ENCODE results near the gene MBNL2.

The MBNL2 gene

DNA sequence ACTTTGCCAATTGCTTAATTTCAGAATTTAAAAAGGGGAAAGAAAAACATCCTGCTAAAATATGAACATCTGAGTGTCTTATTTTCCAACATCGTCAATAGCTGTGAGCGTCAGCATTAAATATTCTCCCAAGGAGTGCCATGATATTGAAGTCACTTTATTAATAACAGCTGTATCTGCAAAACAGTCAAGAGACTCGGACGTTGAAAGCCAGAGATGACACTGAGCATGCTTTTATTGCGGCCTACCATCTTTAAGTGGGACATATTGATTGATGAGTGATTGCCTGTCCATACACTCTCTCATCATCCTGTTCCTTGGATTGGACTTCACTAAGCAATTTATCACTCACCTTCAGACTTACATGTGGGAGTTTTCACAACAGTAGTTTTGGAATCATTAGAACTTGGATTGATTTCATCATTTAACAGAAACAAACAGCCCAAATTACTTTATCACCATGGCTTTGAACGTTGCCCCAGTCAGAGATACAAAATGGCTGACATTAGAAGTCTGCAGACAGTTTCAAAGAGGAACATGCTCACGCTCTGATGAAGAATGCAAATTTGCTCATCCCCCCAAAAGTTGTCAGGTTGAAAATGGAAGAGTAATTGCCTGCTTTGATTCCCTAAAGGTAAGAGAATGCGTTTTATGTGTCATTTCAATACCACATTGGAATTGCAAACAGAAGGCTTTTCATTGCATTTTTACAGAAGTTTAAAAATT lies 53.8 kb downstream of the MBNL2 start:
- no peak for DNase-seq

DNA sequence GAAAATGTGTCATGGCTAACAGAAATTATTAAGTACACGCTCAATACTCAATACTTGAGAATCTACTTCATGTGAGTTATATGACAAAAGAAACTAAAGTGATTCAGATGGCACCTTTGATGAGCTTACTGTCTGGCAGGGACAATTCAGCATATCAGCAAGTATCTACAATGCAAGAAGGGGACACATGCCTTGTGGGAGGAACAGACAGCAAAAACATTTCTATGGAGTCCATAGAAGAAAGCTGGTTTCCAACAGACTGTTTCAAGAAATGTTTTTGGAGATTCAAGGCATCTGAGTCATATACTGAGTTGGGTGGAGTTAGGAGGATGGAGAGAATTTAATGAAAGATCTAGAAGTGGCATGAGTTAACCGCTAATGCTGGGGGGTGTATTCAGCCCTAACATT lies 54.7 kb downstream of the MBNL2 start:
- no peak for DNase-seq

DNA sequence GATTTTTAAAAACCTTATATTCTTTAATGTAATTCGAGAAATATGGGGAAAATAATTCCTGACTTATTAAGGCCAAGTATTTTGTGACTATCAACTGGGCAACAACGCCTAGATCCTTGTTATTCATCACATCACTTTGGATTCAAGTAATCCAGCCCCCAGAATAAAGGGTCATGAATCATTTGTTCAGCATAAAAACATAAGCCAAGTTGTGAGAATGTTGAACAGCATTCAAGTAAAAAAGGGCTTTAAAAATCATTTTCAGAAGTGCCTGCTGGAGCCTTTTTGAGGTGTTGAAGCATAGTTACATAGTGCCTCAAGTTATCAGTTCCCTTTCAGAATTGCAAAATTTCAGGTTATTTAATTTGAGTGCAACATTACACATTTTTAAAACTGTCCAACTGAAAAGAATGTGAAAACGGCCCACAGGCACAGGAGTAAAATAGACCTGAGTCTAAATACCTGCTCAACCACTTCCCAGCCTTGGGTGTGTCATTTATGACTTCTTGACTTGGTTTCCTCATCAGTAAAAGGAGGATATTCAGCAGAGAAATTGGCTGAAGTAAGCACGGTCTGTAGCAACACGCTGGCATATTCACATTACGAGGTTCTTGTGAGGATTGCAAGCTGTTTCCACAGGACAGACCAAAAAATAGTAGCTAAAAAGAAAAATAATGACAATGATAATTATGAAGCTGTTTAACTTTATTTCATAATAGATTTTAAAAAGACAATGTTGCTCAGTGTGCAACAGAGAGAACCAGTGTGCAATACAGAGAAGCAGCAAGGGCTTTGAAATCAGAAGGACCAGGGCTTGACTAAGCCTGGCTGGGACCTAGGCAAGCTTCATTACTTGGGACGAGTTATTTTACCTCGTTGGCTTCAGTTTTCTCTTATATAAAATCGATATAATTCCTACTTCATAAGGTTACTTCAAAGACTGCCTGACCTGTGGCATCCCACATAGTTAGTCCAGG lies 56.6 kb downstream of the MBNL2 start:
- DNase-seq: no peak

DNA sequence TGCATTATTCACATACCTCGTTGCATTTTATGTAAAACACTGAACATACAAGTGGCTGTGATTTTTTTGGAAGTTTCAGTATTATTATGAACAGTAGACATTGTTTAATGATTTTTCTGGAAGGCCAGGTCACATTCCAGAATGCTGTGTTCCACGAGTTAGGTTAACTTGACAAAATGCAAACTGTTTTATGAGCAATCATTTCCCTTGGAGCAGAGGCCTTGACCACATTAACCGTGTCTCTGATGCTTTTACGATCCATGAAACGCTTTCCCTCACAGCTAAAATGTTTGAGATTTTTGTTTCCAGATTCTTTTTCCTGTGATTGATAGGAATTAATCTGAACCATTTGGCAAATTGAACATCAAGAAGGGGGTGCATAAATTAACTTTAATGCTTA lies 57.8 kb downstream of the MBNL2 start:
- no peak for DNase-seq

DNA sequence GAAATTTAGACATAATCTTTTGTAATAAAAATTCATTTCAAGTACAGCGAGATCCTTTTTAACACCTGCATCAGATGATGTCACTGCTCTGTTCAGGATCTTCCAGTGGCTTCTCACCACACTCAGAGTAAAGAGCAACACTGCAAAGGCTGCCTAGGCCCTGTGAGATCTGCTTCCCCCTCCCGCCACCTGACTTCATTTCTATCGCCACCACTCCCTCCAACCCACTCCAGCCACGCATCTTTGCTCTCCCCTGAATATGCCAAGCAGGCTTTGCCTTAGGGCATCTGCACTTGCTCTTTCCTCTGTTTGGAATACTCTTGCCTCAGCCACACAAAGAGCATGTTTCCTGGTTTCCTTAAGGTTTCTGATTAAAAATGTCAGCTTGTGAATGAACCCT lies 58.3 kb downstream of the MBNL2 start:
- DNase-seq: no peak

DNA sequence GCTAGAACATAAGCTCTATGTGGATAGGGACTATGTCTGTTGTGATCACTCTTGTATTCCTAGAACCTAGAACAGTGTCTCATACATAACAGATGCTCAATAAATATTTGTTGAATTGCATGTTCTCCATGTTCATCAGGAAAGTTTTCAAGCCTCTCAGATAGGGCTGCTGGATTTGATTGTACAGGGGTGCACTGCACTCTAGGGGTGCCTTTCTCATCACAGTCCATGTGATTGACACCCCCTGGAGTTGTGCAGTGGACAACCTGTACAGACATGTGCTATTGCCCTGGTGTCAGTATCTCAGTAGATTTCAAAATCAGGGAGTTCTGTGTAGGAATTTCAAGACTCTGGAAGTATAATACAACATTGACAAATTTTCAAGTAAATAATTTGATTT lies 58.9 kb downstream of the MBNL2 start:
- no peak for DNase-seq

DNA sequence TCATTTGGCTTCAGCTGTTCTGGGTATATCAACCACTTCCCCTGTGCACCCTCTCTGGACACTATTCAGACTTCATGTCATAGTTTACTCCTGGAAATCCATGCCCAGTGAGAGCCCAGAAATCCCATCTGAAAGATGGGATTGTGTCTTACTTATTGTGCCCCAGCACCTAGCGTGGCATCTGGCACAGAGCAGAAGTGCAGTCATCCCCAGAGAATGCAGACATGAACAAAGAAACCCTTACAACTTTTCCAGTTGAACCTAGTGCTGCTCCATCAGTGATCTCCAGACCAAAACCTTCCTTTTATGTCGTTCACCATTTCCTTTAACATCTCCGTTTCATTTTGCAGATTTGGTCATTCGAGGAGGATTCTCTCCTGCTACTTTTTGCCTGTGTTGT lies 60.6 kb downstream of the MBNL2 start:
- DNase-seq: no peak

DNA sequence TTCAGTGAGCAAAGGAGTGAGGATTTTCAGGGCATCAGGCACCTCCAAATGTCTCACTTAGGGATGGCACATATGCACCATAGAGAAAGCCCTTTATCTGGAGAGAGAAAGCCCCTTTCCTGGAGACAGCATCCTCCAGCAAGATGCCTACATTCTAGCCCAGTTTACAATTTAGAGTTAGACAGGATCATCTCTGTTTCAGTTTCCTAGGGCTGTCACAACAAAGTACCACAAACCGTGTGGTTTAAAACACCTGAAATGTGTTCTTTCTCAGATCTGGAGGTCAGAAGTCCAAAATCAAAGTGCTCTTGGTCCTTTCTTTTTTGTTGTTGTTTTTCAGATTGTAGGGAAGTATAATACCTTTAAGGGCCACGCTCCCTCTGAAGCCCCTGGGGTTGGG lies 61.8 kb downstream of the MBNL2 start:
- no peak for DNase-seq

DNA sequence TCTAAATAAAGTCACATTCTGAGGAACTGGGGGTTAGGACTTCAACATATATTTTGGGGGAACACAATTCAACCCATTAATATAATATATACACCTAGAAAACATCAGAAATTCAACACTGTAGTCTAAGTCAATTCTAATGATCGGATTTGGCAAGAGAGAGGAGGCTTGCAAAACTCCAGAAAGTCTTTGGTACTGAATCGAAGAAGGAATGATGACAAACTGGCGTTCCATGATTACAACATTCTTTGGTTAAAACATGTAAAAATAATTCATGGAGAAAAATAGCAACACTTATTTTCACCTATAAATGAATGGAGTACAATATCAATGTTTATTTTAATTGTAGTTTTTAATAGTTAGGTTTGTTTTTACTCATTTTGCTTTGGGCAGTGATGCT lies 62.4 kb downstream of the MBNL2 start:
- no peak for DNase-seq

DNA sequence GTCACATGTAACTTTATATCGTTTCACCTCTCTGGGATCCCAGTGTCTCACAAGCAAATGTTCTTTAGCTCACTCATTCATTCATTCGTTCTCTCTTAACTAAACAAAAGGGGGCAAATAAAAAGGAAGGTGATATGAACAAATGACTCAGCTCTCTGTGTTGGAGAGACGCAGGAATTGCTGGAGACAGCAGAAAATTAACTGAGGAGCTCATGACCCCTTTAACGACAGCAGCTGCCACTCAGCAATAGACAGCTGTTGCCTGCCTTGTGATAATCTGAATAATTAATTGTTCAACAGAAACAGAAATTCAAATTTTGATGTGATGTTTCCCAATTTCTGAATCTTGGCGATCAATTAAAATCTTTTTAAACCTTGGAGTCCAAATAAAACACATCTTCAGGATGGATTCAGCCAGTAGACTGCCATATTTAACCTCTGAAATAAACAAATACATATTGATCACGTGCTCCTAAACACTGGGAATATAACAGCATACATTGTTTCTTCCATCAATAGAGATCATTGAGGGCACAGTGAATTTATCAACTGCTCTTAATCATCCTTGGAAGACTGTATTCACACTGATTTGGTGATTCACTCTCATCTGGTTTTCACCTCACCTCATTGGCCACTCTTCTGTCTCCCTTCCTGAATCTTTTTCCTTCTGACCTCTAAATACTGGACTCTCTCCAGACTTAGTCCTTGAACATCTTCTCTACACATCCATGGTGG lies 63.3 kb downstream of the MBNL2 start:
- no peak for DNase-seq

DNA sequence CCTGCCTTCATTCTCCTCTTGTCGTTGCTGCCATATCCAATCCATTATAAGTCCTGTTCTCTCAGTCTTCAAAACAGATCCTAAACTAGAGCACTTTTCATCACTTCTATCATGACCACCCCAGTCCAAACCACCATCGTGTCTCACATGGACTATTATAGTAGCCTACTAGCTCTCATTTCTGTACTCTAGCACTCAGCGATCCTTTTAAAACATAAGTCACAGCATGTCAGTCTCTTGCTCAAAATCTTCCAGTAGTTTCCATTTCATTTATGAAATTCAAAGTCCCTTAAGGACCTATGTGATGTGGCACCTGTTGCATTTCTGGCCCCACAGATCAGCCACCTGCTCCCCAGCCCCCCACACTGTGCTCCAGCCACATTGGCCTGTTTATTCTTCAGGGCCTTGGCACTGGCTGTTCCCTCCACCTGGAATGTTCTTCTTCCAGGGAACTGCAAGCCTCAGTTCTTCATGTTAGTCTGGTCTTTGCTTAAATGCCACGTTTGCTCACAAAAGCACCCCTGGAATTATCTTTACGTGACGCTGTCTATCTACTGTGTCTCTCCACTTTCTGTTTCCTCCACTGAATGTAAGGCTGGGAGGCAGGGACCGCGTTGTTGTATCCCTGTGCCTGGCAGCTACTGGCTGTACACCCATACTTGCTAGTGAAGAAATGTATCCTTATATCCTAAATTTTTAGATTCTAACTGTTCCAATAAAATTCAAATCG lies 64.3 kb downstream of the MBNL2 start:
- DNase-seq: no peak

DNA sequence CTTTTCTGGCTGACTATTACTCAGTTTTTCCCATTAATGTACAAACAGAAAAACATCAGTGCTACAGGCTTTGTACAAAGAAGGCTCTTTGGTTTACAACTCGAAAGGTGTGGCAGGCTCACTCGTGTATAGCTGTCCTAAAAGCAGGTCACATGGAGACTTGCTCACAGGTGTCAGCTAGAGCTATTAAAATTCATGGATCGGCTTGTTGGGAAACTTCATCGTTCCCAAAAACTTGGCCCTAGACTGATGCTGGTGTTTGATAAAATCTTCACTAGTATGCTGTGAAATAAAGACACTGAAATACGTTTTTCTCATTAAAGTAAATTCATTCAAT lies 64.9 kb downstream of the MBNL2 start:
- no peak for DNase-seq

DNA sequence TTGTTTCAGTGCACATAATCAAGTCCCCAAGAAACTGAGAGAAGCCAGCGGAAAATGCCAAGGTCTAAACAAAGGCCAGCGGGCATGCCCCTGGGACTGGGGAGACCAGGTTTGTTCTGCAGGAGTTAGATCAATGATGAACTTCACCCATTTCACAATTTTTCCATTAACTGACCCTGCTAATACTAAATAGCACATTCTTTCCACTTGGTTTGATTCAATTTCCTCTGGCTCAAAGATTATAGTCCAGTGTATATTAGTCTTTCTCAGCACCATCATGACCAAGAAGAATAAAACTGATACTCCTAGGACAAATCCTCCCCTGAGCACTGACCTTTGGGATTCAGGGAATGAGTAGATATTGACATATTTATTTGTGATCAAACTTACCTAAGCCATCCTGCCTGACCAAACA lies 66.4 kb downstream of the MBNL2 start:
- no peak for DNase-seq

DNA sequence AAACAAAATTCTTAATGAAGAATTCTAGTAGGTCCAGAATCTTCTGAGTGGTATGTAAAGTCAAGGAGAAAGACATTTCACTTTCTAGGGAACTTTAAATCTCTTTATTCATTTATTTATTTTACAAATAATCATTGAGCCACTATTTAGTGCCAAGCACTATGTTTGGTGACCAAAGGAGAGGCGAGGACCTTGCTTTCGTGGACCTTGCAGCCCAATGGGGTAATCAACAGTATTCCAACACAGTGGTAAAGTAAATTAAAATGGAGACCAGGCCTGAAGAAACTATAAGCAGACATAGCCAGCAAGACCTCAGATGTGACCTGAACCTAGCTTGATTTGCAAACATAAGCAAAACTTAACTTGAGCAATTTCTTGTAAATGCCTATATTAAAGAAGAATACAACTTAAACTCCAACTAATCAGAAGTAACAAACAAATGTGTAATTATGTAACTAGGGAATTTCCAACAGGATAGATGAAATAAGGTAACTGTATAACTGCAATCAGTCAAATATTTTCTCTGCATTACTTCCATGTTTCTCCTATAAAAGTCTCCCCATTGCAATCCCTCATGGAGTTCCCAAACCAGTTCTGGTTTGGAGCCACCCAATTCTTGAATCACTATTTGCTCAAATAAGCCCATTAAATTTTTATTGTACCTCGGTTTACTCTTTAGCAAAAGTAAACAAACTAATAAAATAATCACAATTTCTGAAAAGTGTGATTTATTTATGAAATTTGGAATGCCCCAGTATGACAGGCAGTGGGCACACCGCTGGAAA lies 67.6 kb downstream of the MBNL2 start:
- no peak for DNase-seq

DNA sequence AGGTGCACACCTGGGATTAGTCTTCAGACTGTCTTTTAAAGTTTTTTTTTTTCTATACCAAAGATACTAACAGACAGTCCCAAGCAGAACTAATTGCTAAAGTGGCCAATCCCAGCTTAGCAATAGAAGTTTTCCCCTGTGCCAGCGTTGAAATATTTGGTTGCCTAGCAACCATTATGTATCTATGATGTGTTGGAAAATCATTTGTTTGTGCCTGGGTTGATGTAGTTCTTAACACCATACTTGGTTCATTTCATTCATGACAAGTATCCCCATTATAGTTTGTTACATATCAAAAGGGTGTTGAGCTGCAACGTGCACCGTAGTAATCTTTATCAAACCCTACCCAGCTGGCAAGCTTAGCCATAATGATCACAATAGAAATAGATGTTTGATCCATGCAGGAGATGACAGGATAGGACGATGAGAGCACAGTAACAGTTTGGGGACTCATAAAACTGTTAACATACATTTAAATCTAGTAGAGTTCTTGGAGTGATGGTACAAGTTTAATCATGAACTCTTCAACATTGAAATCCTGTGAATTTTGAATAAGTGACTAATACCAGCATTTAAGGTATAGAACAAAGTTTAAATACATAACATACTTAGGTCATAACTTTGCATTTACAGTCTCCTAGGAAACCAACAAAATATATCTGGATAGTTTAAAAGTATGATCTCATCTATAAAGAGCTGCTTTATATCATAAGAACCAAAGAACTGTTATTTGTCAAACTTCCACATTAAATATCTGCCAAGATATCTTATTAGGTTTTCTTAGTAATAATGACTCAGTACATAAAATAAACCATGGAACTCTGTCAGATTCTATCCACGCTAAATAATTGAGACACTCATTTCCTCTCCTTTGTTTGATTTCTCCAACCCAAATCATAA lies 73.4 kb downstream of the MBNL2 start:
- no peak for DNase-seq

DNA sequence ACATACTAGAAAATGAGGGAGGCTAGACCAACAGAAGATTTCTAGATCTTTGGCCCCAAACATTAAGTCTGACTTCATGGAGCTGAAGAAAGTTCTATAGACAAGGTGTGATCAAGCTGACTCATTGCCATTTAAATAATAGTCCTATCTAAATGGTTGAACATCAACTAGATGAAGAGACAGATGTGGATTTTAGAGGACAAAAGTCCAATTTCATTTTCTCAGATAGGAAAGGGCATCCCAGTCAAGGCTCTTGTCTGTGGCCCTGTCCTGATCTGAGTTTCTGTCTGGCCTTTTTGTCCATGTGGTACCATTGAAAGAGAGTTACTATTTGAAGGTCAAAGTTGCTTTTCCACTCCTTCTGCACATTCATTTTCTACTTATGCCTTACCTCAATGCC lies 74.6 kb downstream of the MBNL2 start:
- DNase-seq: no peak

DNA sequence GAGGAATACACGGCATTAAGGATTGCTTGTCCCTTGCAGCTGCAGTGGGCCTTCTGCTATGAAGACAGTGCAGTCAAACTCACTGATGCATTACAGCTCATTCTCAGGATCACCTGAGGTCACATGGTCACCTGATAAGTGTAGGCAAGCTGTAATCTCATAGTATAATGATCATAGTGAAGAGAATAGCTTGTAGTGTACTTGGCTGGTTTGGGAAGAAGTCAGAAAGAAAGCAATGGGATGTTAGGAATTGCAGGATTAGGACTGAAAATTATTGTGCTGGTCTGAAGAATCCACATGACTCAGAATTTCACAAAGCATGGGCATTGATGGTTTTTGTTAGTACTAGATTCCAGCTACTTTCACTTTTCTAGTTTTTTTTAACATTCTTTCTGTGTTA lies 76.7 kb downstream of the MBNL2 start:
- no peak for DNase-seq

DNA sequence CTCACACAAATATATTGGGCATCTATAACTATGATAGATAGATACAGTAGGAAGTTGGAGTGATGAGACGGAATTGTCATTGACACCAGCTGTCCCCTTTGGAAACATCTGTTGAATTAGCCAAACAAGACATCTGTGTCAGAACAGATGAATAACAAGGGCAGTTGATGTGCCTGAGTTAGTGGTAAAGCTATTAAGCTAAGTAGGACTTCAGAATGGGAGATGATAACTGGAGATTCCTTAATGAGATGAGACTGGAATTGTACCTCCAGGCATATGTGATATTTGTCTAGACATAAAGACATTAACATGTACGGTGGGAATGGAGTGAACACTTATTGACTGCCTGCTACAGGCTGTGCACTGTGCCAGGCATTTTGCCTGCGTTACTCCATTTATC lies 78.7 kb downstream of the MBNL2 start:
- no peak for DNase-seq

DNA sequence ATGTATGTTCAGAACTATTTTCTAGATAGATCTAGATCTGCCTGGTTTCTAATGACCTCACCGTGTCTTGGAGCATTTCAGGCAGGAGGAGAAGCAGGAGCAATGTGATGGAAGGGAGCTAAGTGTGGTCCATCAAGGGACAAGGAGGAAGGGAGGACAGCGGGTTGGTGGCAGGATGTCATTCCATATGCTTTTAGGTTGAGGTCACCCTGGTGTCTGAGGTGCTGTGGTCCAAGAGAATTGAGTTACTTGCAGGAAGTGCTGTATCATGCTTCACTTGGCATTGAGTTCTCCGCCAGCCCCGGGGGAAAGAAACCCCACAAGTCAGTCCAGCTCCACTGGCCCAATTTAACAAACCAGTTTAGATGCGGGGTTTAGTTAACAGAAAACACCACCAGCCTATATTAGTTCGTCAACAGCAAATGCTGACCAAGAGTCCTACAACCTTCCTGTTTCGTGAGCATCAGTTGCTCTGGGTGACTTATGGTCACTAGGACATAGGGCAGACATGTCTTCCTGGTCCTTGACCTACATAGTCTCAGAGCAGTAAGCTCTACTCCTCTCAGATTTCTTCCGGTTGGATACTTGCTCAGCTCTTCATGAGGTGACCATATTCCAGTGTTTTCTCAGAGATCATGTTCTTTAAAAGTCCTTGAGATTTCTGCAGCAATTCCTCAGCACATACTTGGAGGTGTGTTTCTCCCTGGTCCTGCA lies 79.4 kb downstream of the MBNL2 start:
- DNase-seq: no peak

DNA sequence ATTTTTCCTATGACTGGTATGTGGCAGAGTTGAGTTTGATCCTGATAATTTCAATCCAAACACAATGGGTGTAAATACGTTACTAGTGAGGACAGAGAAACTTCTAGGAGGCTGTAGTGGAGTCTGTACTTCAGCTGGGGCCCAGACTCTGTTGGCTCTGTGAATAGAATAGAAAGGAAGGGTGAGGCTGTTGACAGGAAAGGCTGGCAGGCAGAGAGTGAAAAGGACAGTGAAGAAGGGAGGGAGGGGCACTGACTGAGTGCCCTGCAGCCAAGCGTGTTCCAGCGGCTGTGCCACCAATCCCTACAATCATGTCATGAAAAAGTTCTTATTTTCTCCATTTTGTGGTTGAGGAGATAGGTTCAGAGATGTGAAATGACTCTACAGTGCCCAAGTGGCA lies 80.5 kb downstream of the MBNL2 start:
- DNase-seq: no peak

Measured in 8988T (cell line).